Ovary (tissue), 3 donors: ENCODE data around the gene SLC25A11.
A peak's percentile ranks its signal among the peaks of the same experiment; 100 is the strongest.

ENCODE experiments used
- EP300 ChIP-seq: sonication (generic); formaldehyde crosslinking; IDR thresholded peaks from one replicate; pipeline ENCODE4 v1.6.1; 2017; ENCODE audit warnings: antibody characterized with exemption
- POLR2A ChIP-seq: fragments of 450-650 bp; IDR thresholded peaks from one replicate; pipeline ENCODE4 v1.6.1; 2017; ENCODE audit warnings: antibody characterized with exemption, mild to moderate bottlenecking, moderate library complexity
- TF ChIP-seq, protein P1 (sequence below), 3 donors: fragments of 450-650 bp in 2 of 3; fragments of 200-600 bp in 1 of 3; IDR thresholded peaks; one replicate each; pipeline versions ENCODE4 v1.5.1 to v1.8.0; 2016 to 2022; ENCODE audit warnings: antibody characterized with exemption in 3 of 3, mild to moderate bottlenecking in 1 of 3
- donor health status: DM: no; HTN: no; CAD: no.

DNA sequence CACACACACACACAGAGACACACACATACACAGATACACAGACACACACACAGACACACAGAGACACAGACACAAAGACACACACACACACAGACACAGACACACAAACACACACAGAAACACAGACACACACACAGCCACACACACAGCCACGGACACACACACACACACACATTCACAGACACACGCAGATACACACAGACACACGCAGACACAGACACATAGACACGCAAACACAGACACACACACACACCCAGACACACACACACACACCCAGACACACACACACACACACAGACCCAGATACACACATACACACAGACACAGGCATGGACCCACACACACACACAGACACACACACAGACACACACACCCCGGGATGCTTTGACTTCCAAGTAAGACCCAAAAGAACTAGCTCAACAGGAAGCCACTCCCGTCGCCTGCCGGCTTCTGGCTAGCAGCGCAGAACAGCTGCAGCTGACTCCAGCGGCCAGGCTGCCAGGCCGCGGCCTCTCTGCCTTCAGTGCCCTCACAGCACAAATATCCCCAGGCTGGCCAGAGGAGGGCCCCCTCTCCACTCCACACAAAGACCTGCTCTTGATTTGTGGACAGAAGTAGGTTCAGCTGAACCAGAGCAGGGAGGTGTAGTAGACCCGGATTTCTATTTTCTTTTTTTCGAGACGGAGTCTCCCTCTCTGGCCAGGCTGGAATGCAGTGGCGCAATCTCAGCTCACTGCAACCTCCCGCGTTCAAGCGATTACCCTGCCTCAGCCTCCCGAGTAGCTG, 30.9 kb downstream of the SLC25A11 start:
- TF ChIP-seq, protein P1, sequence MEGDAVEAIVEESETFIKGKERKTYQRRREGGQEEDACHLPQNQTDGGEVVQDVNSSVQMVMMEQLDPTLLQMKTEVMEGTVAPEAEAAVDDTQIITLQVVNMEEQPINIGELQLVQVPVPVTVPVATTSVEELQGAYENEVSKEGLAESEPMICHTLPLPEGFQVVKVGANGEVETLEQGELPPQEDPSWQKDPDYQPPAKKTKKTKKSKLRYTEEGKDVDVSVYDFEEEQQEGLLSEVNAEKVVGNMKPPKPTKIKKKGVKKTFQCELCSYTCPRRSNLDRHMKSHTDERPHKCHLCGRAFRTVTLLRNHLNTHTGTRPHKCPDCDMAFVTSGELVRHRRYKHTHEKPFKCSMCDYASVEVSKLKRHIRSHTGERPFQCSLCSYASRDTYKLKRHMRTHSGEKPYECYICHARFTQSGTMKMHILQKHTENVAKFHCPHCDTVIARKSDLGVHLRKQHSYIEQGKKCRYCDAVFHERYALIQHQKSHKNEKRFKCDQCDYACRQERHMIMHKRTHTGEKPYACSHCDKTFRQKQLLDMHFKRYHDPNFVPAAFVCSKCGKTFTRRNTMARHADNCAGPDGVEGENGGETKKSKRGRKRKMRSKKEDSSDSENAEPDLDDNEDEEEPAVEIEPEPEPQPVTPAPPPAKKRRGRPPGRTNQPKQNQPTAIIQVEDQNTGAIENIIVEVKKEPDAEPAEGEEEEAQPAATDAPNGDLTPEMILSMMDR (IDR thresholded peaks at IDR 0.05): peak; percentile 45 to 81 (median 72)
- TF ChIP-seq POLR2A: no peak
- TF ChIP-seq EP300: no peak
